ENCODE results near the gene COL4A2.

COL4A2 gene

GRCh38 chr13:110398564-110399507, 91.8 kb downstream of the COL4A2 start:
- no peaks in the 10 kb centered on the region for H3K4me1 ChIP-seq (ENCODE audit: insufficient read depth, insufficient read length)
- H3K9me3 ChIP-seq (ENCODE audit: insufficient read depth, low read length): no peaks in the 10 kb centered on the region
- H3K36me3 ChIP-seq (ENCODE audit: insufficient read depth, insufficient read length, low read length): peaks cover 8% of the 10 kb centered on the region
- H3K27me3 ChIP-seq (ENCODE audit: insufficient read depth, insufficient read length): no peaks in the 10 kb centered on the region
- no peak for DNase-seq (ENCODE audit: low read depth, low spot score)
- TF ChIP-seq ZNF274 (IDR thresholded peaks at IDR 0.05; ENCODE audit: low read depth, low read length) (no peak), SUZ12 (IDR thresholded peaks at IDR 0.05; ENCODE audit: extremely low read depth, insufficient read depth, insufficient read length) (no peak), YY1 (IDR thresholded peaks at IDR 0.05; ENCODE audit: insufficient read depth, insufficient read length) (no peak)
- H3K4me3 ChIP-seq (ENCODE audit: insufficient read length, low read depth): no peak overlapping the region
- H3K9ac ChIP-seq (ENCODE audit: insufficient read length, low read depth): no peak overlapping the region

- Histone ChIP-seq H3K4me1 (ENCODE audit: insufficient read depth, insufficient read length) (no peaks in the 10 kb centered on the region), H3K9me3 (ENCODE audit: insufficient read depth, low read length) (no peaks in the 10 kb centered on the region), H3K27me3 (ENCODE audit: insufficient read depth, insufficient read length) (no peaks in the 10 kb centered on the region), H3K36me3 (ENCODE audit: insufficient read depth, insufficient read length, low read length) (peaks cover 8% of the 10 kb centered on the region), H3K9ac (ENCODE audit: insufficient read length, low read depth) (no peak overlapping the region), H3K4me3 (ENCODE audit: insufficient read length, low read depth) (no peak overlapping the region)
- TF ChIP-seq ZNF274 (IDR thresholded peaks at IDR 0.05; ENCODE audit: low read depth, low read length): no peak
- DNase-seq (ENCODE audit: low read depth, low spot score): no peak
Measured at GRCh38 chr13:110399801-110400200, 92.7 kb downstream of the COL4A2 start.

- no peaks in the 10 kb centered on the region for H3K9me3 ChIP-seq (ENCODE audit: insufficient read depth, low read length)
- no peak for DNase-seq (ENCODE audit: low read depth, low spot score)
- H3K4me3 ChIP-seq (ENCODE audit: insufficient read length, low read depth): no peak overlapping the region
- peaks cover 5% of the 10 kb centered on the region for H3K36me3 ChIP-seq (ENCODE audit: insufficient read depth, insufficient read length, low read length)
- H3K9ac ChIP-seq (ENCODE audit: insufficient read length, low read depth): no peak overlapping the region
- no peaks in the 10 kb centered on the region for H3K27me3 ChIP-seq (ENCODE audit: insufficient read depth, insufficient read length)
- no peaks in the 10 kb centered on the region for H3K4me1 ChIP-seq (ENCODE audit: insufficient read depth, insufficient read length)
- TF ChIP-seq SUZ12 (IDR thresholded peaks at IDR 0.05; ENCODE audit: extremely low read depth, insufficient read depth, insufficient read length) (no peak), YY1 (IDR thresholded peaks at IDR 0.05; ENCODE audit: insufficient read depth, insufficient read length) (no peak), ZNF274 (IDR thresholded peaks at IDR 0.05; ENCODE audit: low read depth, low read length) (no peak)
Measured at GRCh38 chr13:110400786-110401533, 93.9 kb downstream of the COL4A2 start.

DNA sequence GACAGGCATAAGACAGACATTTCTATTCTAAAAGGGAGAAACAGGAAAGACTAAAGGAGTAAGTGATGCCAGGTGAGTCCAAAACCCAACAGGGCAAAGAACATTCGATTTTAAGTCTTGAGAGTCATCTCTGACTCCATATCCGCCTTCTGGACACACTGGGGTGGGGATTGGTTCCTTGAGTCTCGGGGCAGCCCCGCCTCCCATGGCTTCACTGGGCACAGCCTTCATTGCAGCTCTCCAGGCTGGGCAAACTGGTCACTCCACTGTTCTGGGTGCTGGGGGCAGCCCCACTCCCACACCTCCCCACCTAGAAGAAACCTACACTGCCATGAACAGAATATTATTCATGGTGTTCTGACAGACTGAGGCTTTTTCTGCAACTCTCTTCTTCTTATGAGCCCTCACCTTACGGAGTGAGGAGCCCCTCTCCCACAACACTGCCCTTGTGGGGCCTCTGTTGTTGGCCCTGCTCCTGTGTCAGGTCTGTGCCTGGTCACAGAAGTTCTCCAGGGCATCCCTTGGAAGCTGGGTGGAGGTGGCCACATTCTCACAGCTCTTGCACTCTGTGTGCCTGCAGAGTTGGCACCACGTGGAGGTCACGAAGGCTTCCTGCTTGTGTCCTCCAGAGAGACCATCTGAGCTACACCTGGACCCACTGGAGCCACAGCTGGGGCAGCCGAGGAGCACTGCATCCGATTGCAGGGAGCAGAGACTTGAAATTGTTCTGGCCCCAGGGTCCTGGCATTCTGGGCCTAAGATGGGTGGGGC, 95.4 kb downstream of the COL4A2 start:
- H3K9me3 ChIP-seq (ENCODE audit: insufficient read depth, low read length): no peaks in the 10 kb centered on the region
- H3K27me3 ChIP-seq (ENCODE audit: insufficient read depth, insufficient read length): no peaks in the 10 kb centered on the region
- H3K4me1 ChIP-seq (ENCODE audit: insufficient read depth, insufficient read length): peaks cover 4% of the 10 kb centered on the region
- no peak for TF ChIP-seq YY1 (IDR thresholded peaks at IDR 0.05; ENCODE audit: insufficient read depth, insufficient read length)
- no peak for TF ChIP-seq SUZ12 (IDR thresholded peaks at IDR 0.05; ENCODE audit: extremely low read depth, insufficient read depth, insufficient read length)
- TF ChIP-seq ZNF274 (IDR thresholded peaks at IDR 0.05; ENCODE audit: low read depth, low read length): no peak
- no peak for DNase-seq (ENCODE audit: low read depth, low spot score)
- no peak overlapping the region for H3K4me3 ChIP-seq (ENCODE audit: insufficient read length, low read depth)
- peaks cover 9% of the 10 kb centered on the region for H3K36me3 ChIP-seq (ENCODE audit: insufficient read depth, insufficient read length, low read length)
- H3K9ac ChIP-seq (ENCODE audit: insufficient read length, low read depth): no peak overlapping the region

- no peak overlapping the region for H3K4me3 ChIP-seq (ENCODE audit: insufficient read length, low read depth)
- H3K4me1 ChIP-seq (ENCODE audit: insufficient read depth, insufficient read length): peaks cover 7% of the 10 kb centered on the region
- no peaks in the 10 kb centered on the region for H3K27me3 ChIP-seq (ENCODE audit: insufficient read depth, insufficient read length)
- peaks cover 11% of the 10 kb centered on the region for H3K36me3 ChIP-seq (ENCODE audit: insufficient read depth, insufficient read length, low read length)
- no peak for TF ChIP-seq ZNF274 (IDR thresholded peaks at IDR 0.05; ENCODE audit: low read depth, low read length)
- TF ChIP-seq SUZ12 (IDR thresholded peaks at IDR 0.05; ENCODE audit: extremely low read depth, insufficient read depth, insufficient read length): no peak
- no peak for TF ChIP-seq YY1 (IDR thresholded peaks at IDR 0.05; ENCODE audit: insufficient read depth, insufficient read length)
- no peak overlapping the region for H3K9ac ChIP-seq (ENCODE audit: insufficient read length, low read depth)
- no peaks in the 10 kb centered on the region for H3K9me3 ChIP-seq (ENCODE audit: insufficient read depth, low read length)
- no peak for DNase-seq (ENCODE audit: low read depth, low spot score)
Measured at GRCh38 chr13:110403315-110403714, 96.2 kb downstream of the COL4A2 start.

DNA sequence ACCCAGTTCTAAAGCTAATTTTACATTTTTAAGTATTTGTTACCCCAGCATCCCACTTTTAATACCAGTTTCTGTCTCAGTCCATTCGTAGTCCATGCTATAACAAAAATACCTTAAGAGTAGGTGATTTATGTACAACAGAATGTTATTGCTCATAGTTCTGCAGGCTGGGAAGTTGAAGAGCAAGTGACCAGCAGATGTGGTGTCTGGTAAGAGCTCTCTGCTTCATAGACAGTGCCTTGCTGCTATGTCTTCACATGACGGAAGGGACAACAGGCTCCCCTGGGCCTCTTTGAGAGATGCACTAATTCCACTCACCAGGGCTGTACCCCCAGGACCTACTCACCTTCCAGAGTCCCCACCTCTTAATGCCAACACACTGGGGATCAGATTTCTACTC, 96.6 kb downstream of the COL4A2 start:
- H3K9me3 ChIP-seq (ENCODE audit: insufficient read depth, low read length): no peaks in the 10 kb centered on the region
- H3K4me3 ChIP-seq (ENCODE audit: insufficient read length, low read depth): no peak overlapping the region
- H3K4me1 ChIP-seq (ENCODE audit: insufficient read depth, insufficient read length): peaks cover 7% of the 10 kb centered on the region
- no peak for DNase-seq (ENCODE audit: low read depth, low spot score)
- no peak overlapping the region for H3K9ac ChIP-seq (ENCODE audit: insufficient read length, low read depth)
- no peaks in the 10 kb centered on the region for H3K27me3 ChIP-seq (ENCODE audit: insufficient read depth, insufficient read length)
- peaks cover 15% of the 10 kb centered on the region for H3K36me3 ChIP-seq (ENCODE audit: insufficient read depth, insufficient read length, low read length)
- TF ChIP-seq SUZ12 (IDR thresholded peaks at IDR 0.05; ENCODE audit: extremely low read depth, insufficient read depth, insufficient read length) (no peak), YY1 (IDR thresholded peaks at IDR 0.05; ENCODE audit: insufficient read depth, insufficient read length) (no peak), ZNF274 (IDR thresholded peaks at IDR 0.05; ENCODE audit: low read depth, low read length) (no peak)
